Upper lobe of left lung (tissue), 6 donors: ENCODE measurements around the gene ZNF81. TPM values are rescaled to one million over a fixed set of nuclear protein-coding genes. Genes with fewer than 3 reads are reported as not detected.
"Not testable (repeated sequence)": the region's sequence is repeated elsewhere in the genome, so short reads cannot be mapped to it uniquely, and the experiment has no call there.

ENCODE experiments used
- ATAC-seq, 2 donors: fragments of 200-7000 bp; cut with Tn5 transposase; one replicate each; pipeline ENCODE4 v1.9.1; 2022; ENCODE audit warnings: mild to moderate bottlenecking in 2 of 2, moderate library complexity in 2 of 2; ENCODE audit not compliant: low FRiP score in 2 of 2
- DNase-seq, 2 donors: peaks; one replicate each; pipeline ENCODE4 v3.0.0-alpha.2; 2019 to 2020
- H3K27ac ChIP-seq, 4 donors: fragments of 200-600 bp; sonication (generic); one replicate each; pipeline ENCODE4 v1.5.1; 2016 to 2019
- H3K27me3 ChIP-seq, 4 donors: fragments of 200-600 bp; sonication (generic); one replicate each; pipeline ENCODE4 v1.5.1; 2017 to 2019
- H3K36me3 ChIP-seq, 4 donors: fragments of 200-600 bp; sonication (generic); one replicate each; pipeline ENCODE4 v1.5.1; 2016 to 2019
- H3K4me1 ChIP-seq, 4 donors: fragments of 200-600 bp; sonication (generic); one replicate each; pipeline ENCODE4 v1.5.1; 2018 to 2019
- H3K4me3 ChIP-seq, 4 donors: fragments of 200-600 bp; sonication (generic); one replicate each; pipeline ENCODE4 v1.5.1; 2017 to 2019; ENCODE audit warnings: mild to moderate bottlenecking in 2 of 4, moderate library complexity in 1 of 4
- H3K9me3 ChIP-seq, 4 donors: fragments of 200-600 bp; sonication (generic); one replicate each; pipeline ENCODE4 v1.5.1; 2018 to 2019
- EP300 ChIP-seq, 4 donors: sonication (generic); formaldehyde crosslinking; IDR thresholded peaks; one replicate each; pipeline ENCODE4 v1.5.1; 2017; ENCODE audit warnings: antibody characterized with exemption in 4 of 4, control low read depth in 2 of 4
- POLR2A ChIP-seq, 4 donors: fragments of 450-650 bp; IDR thresholded peaks; one replicate each; pipeline ENCODE4 v1.5.1; 2016 to 2017; ENCODE audit warnings: antibody characterized with exemption in 4 of 4, mild to moderate bottlenecking in 2 of 4
- POLR2AphosphoS5 ChIP-seq, 2 donors: sonication (generic); formaldehyde crosslinking; IDR thresholded peaks; one replicate each; pipeline ENCODE4 v1.5.1; 2017; ENCODE audit warnings: antibody characterized with exemption in 2 of 2
- WGBS, 2 donors: methylation state at CpG; one replicate each; pipeline ENCODE4 v1.1.5; 2017 to 2018; 5-methylcytosine and 5-hydroxymethylcytosine counted together
- total RNA-seq, 6 donors: library from RNA; depleted of rRNA in 4 of 6; stranded (reverse); fragments of >200 nt in 4 of 6; gene quantifications; one replicate each; pipeline versions ENCODE4 v1.1.0 to v1.2.1, GENCODE V29; 2016 to 2021
- TF ChIP-seq, protein P1 (sequence below), 6 experiments: fragments of 450-650 bp in 4 of 6; fragments of 200-600 bp in 2 of 6; sonication (generic) in 2 of 6; IDR thresholded peaks; one replicate each; pipeline ENCODE4 v1.5.1; 2016 to 2019; ENCODE audit warnings: antibody characterized with exemption in 6 of 6
- donor health status: DM: no; HTN: no; CAD: no; lungs with moderate emphysema.
- donor health status: DM: no; HTN: yes; CAD: no; lungs with severe emphysema.

Gene ZNF81
- total RNA-seq, 6 donors from 2014 or later = 3.2 to 22.0 (median 9.0) TPM

DNA sequence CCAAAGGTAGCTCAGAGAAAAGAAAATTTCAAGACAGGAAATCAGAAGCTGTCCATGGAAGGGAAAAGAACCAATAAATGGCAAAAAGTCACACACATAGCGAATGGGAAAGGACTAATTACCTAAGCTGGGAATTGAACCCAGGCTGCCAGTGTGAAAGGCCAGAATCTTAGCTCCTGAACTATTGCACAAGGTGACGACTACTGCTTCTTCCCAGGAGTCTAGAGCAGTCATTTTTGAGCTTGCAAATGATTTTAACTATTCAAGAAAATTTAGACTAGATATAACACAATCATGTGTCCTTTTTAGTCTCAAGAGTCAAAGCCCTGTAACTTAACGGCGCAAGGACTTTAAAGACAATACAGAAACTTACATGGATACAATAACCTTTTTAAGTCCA lies 34.1 kb upstream of the ZNF81 start:
- TF ChIP-seq POLR2A (IDR thresholded peaks at IDR 0.05) (no peak), POLR2AphosphoS5 (IDR thresholded peaks at IDR 0.05) (no peak), EP300 (IDR thresholded peaks at IDR 0.05) (no peak)
- TF ChIP-seq, protein P1, sequence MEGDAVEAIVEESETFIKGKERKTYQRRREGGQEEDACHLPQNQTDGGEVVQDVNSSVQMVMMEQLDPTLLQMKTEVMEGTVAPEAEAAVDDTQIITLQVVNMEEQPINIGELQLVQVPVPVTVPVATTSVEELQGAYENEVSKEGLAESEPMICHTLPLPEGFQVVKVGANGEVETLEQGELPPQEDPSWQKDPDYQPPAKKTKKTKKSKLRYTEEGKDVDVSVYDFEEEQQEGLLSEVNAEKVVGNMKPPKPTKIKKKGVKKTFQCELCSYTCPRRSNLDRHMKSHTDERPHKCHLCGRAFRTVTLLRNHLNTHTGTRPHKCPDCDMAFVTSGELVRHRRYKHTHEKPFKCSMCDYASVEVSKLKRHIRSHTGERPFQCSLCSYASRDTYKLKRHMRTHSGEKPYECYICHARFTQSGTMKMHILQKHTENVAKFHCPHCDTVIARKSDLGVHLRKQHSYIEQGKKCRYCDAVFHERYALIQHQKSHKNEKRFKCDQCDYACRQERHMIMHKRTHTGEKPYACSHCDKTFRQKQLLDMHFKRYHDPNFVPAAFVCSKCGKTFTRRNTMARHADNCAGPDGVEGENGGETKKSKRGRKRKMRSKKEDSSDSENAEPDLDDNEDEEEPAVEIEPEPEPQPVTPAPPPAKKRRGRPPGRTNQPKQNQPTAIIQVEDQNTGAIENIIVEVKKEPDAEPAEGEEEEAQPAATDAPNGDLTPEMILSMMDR (IDR thresholded peaks at IDR 0.05) = no peak
- ATAC-seq (no peak), DNase-seq (no peak)
- H3K9me3 ChIP-seq = no peaks in the 10 kb centered on the region
- no peak overlapping the region for H3K27ac ChIP-seq
- WGBS, 2 donors = 78 to 82% methylated on average over 4 of the region's 4 CpGs
- no peaks in the 10 kb centered on the region for H3K27me3 ChIP-seq
- H3K36me3 ChIP-seq = no peaks in the 10 kb centered on the region
- no peaks in the 10 kb centered on the region for H3K4me1 ChIP-seq
- H3K4me3 ChIP-seq = no peak overlapping the region

DNA sequence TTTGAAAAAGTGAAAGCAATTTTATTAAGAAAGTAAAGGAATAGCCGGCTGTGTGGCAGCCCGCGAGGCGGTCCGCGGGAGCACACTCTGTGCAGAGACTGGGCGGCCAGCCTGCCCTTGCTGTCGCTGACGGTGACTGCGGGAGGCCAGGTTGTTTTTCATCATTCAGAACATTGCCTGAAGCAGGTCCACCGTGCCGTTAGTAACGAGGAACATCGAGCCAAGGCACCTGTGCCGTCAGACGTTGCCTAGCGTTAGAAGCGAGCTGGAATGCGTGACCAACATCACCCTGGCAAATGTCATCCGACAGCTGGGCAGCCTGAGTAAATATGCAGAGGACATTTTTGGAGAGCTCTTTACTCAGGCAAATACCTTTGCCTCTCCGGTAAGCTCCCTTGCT lies 33.6 kb upstream of the ZNF81 start:
- H3K36me3 ChIP-seq, H3K4me1 ChIP-seq, H3K27ac ChIP-seq, H3K4me3 ChIP-seq, H3K9me3 ChIP-seq, H3K27me3 ChIP-seq: not testable (repeated sequence)
- ATAC-seq (peak in 1 of 2 donors; percentile 51), DNase-seq (peak in 1 of 2 donors; percentile 57)
- 57 to 68% methylated on average over 11 to 21 of the region's 21 CpGs for WGBS, 2 donors

DNA sequence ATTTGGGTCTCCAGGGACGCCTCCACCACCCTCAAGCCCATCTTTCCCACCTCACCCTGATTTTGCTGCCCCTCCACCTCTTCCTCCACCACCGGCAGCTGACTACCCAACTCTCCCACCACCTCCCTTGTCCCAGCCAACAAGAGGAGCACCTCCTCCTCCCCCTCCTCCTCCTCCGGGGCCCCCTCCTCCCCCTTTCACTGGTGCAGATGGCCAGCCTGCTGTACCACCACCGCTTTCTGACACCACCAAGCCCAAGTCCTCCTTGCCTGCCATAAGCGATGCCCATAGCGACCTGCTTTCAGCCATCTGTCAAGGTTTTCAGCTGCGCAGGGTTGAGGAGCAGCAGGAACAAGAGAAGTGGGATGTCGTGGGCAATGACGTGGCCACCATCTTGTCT lies 32.4 kb upstream of the ZNF81 start:
- H3K4me1 ChIP-seq = no peaks in the 10 kb centered on the region
- ATAC-seq (no peak), DNase-seq (no peak)
- TF ChIP-seq POLR2A (IDR thresholded peaks at IDR 0.05) (no peak), POLR2AphosphoS5 (IDR thresholded peaks at IDR 0.05) (no peak), EP300 (IDR thresholded peaks at IDR 0.05) (no peak)
- TF ChIP-seq, protein P1 (IDR thresholded peaks at IDR 0.05) = no peak
- 83 to 96% methylated on average over 8 to 9 of the region's 9 CpGs for WGBS, 2 donors
- H3K4me3 ChIP-seq = no peak overlapping the region
- no peak overlapping the region for H3K27ac ChIP-seq
- H3K27me3 ChIP-seq = no peaks in the 10 kb centered on the region
- no peaks in the 10 kb centered on the region for H3K9me3 ChIP-seq
- no peaks in the 10 kb centered on the region for H3K36me3 ChIP-seq

DNA sequence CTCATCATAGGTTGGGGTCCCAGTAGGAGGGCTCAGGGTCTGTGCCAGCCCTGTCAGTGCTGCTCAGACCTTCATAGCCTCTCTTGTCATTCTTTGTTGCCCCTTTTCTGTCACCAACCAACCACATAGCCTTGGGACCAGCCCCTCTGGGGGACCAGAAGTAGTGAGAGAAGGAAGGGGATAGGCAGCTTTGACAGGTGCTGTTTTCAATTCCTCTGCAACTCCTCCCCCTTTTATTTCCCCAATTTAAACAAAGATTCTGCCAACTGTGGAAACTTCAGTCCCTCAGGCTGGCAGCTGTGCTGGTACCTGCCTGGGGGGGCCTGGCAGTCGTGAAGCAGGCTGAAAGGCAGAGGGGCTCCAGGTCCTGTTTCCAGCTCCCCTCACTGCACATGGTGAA lies 30.9 kb upstream of the ZNF81 start:
- not testable (repeated sequence) for H3K36me3 ChIP-seq, H3K4me3 ChIP-seq, H3K27me3 ChIP-seq, ATAC-seq, H3K9me3 ChIP-seq, H3K27ac ChIP-seq, H3K4me1 ChIP-seq, DNase-seq
- WGBS, 2 donors = 37 to 71% methylated on average over 1 of the region's 1 CpG

DNA sequence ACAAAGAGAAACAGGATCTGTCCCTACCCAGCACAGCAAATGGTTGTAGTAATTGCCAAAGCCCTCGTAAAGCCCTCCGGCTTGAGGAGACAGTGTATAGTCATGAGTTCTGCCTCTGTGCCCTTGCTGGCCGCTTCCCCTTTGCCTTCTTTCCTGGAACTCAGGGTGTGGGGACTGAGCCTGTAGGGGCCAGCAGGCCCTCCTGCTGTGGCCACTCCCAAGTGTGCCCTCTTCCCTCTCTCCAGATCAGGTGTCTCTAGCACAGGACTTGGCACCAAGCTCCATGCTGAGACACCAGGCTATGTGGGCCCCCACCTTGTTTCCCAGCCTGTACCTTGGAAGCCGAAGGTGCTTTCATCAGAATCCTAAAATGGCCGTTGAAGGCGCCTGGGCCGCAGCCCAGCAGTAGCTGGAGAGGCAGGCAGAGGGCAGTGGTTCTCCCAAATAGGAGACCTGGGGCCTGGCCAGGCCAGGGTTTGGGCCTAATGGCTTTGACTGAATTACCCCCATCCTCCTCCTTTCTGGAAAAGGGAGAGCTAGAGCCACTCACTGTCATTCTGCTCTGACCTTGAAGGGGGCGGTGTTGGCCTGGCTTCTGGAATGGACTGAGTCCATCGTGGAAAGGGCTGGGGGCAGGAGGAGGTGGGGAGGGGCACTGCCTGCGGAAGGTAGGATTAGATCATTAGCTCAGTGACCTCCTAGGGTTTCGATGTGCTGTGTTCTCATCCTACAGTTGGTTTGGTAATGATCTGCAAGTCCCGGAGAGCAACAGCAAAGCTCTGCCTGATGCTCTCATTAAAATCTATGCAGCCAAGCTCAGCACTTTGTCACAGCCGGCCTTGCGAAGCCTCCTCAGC lies 30.1 kb upstream of the ZNF81 start:
- H3K36me3 ChIP-seq, H3K27ac ChIP-seq, H3K9me3 ChIP-seq, ATAC-seq, H3K27me3 ChIP-seq, H3K4me1 ChIP-seq, H3K4me3 ChIP-seq: not testable (repeated sequence)
- DNase-seq = peak in 1 of 2 donors; percentile 2
- WGBS, 2 donors = 81 to 100% methylated on average over 1 to 13 of the region's 14 CpGs

DNA sequence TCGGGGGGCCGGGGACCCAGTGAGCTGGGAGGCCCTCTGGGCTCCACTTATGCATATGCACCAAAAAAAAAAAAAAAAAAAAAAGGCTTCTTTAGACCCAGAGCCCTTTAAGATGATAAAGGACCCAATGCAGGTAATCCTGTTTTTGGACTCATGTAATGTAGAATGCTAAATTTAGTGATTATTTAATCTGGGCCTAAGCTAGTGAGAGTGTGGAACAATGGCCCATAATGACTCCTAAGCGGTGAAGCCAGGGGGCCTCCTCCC lies 29.5 kb upstream of the ZNF81 start:
- H3K4me3 ChIP-seq, H3K4me1 ChIP-seq, DNase-seq, H3K36me3 ChIP-seq, ATAC-seq, H3K9me3 ChIP-seq, H3K27ac ChIP-seq, H3K27me3 ChIP-seq: not testable (repeated sequence)
- 56 to 81% methylated on average over 3 of the region's 3 CpGs for WGBS, 2 donors

DNA sequence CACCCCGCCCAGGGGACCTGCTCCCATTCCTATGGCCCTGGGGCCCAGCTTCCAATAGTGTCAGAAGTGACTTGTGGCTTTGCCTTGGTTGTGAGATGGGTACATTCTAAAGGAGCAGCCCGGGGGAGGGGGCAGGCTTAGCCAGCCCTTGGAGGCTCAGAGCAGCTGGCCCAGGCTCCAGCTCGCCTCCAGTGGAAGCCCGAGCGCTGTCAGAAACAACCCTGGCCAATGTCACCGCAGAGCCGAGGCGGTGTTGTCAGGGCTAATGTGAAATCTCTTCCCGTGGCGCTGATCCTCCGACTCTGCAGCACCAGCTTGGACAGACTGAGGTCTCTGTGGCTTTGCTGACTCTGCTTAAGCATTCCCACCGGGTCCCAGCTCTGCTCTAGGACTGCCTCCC lies 29.2 kb upstream of the ZNF81 start:
- no peak for DNase-seq
- no peak overlapping the region for H3K4me3 ChIP-seq
- no peak for ATAC-seq
- H3K9me3 ChIP-seq = no peaks in the 10 kb centered on the region
- no peaks in the 10 kb centered on the region for H3K27me3 ChIP-seq
- 65% methylated on average over 12 of the region's 12 CpGs; no CpG with 5 or more reads in 1 of the 2 donors for WGBS, 2 donors
- TF ChIP-seq POLR2A (IDR thresholded peaks at IDR 0.05) (no peak), POLR2AphosphoS5 (IDR thresholded peaks at IDR 0.05) (no peak), EP300 (IDR thresholded peaks at IDR 0.05) (no peak)
- TF ChIP-seq, protein P1 (IDR thresholded peaks at IDR 0.05) = no peak
- no peaks in the 10 kb centered on the region for H3K36me3 ChIP-seq
- H3K27ac ChIP-seq = no peak overlapping the region
- H3K4me1 ChIP-seq = no peaks in the 10 kb centered on the region
